ENCODE results near the gene SLC22A23.
A peak's percentile ranks its signal among the peaks of the same experiment; 100 is the strongest.

Gene SLC22A23

DNA sequence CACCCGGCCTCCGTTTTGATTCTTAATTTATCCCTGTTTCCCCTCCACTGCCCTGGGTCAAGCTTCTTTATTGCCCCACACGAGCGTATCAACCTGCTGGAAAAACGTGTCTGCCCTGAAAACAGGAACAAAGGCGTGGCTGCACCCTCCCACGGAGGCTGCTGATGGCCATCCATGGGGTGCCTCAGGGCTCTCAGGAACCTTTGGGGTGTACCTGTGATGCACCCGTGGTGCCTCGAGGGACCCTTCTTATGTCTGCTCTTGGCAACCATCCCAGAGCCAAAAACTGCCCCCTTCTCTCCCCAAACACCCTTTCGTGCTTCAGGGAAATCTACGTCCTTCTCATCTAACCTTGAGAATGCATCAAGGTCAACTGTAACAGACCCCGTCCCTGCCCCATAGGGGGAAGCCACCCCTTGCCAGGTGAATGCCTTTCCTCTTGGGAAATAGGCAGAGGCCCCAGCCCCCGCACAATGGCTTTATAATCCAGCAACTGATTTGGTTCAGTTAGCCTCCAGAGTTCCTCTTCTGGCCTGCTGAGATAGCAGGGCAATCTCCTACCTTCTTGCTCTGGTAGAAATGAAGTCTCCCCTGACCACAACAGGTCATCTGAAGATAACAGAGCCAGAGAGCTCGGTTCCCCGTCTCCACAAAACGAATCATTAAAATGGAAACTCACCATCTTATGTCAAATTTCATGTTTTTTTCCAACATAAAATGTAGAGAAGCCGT lies 168.7 kb downstream of the SLC22A23 start:
- DNase-seq: no peak
- Histone ChIP-seq H3K9me3 (ENCODE audit: control insufficient read depth, low read length) (no peaks in the 10 kb centered on the region), H3K14ac (ENCODE audit: low read length in 2 of 2) (no peak overlapping the region), H3K9ac (ENCODE audit: low read length) (no peak overlapping the region), H4K8ac (ENCODE audit: low read length) (no peak overlapping the region), H3K27ac (ENCODE audit: low read length, poor library complexity, severe bottlenecking) (no peak overlapping the region), H4K91ac (ENCODE audit: low read length) (no peak overlapping the region), H2BK12ac (ENCODE audit: low read length in 2 of 2) (no peak overlapping the region), H3K27me3 (ENCODE audit: control insufficient read depth in 1 of 2, insufficient read depth in 1 of 2, low read length in 2 of 2) (no peaks in the 10 kb centered on the region), H2AK5ac (ENCODE audit: low read length, severe bottlenecking) (no peak overlapping the region), H3K18ac (ENCODE audit: low read depth in 1 of 2, low read length in 2 of 2) (no peak overlapping the region), H3K4ac (ENCODE audit: low read depth in 1 of 2, low read length in 2 of 2) (no peak overlapping the region), H3K4me1 (ENCODE audit: control insufficient read depth, insufficient read depth, low read depth, low read length) (peaks cover 4% of the 10 kb centered on the region), H2AFZ (ENCODE audit: low read depth, low read length) (no peak overlapping the region), H3K23ac (ENCODE audit: low read length in 2 of 2) (no peak overlapping the region), H2BK5ac (ENCODE audit: low read depth, low read length, poor library complexity, severe bottlenecking) (no peak overlapping the region), H2BK120ac (ENCODE audit: low read depth, low read length) (no peak overlapping the region), H3K4me3 (ENCODE audit: insufficient read depth in 1 of 2, low read depth in 1 of 2, low read length in 2 of 2) (no peak overlapping the region), H3K4me2 (ENCODE audit: low read length, poor library complexity, severe bottlenecking) (no peak overlapping the region), H2BK15ac (ENCODE audit: low read depth, poor library complexity, severe bottlenecking) (no peak overlapping the region), H3K79me1 (replicated peaks; ENCODE audit: low read length, poor library complexity, severe bottlenecking) (peaks cover 2% of the 10 kb centered on the region), H3K36me3 (ENCODE audit: control insufficient read depth in 1 of 2, insufficient read depth in 2 of 2, low read depth in 1 of 2, low read length in 2 of 2) (peaks cover 19 to 89% of the 10 kb centered on the region in 2 experiments)
- 92% methylated on average over 17 of the region's 17 CpGs for WGBS

GRCh38 chr6:3287308-3287707 lies 169.5 kb downstream of the SLC22A23 start:
- Histone ChIP-seq H3K23ac (ENCODE audit: low read length in 2 of 2) (no peak overlapping the region), H2BK120ac (ENCODE audit: low read depth, low read length) (no peak overlapping the region), H2BK5ac (ENCODE audit: low read depth, low read length, poor library complexity, severe bottlenecking) (no peak overlapping the region), H2AK5ac (ENCODE audit: low read length, severe bottlenecking) (no peak overlapping the region), H2BK15ac (ENCODE audit: low read depth, poor library complexity, severe bottlenecking) (no peak overlapping the region), H3K4me3 (ENCODE audit: insufficient read depth in 1 of 2, low read depth in 1 of 2, low read length in 2 of 2) (no peak overlapping the region), H3K9ac (ENCODE audit: low read length) (no peak overlapping the region), H3K27me3 (ENCODE audit: control insufficient read depth in 1 of 2, insufficient read depth in 1 of 2, low read length in 2 of 2) (no peaks in the 10 kb centered on the region), H3K36me3 (ENCODE audit: control insufficient read depth in 1 of 2, insufficient read depth in 2 of 2, low read depth in 1 of 2, low read length in 2 of 2) (peaks cover 19 to 86% of the 10 kb centered on the region in 2 experiments), H3K79me1 (replicated peaks; ENCODE audit: low read length, poor library complexity, severe bottlenecking) (peaks cover 2% of the 10 kb centered on the region), H3K27ac (ENCODE audit: low read length, poor library complexity, severe bottlenecking) (no peak overlapping the region), H4K8ac (ENCODE audit: low read length) (no peak overlapping the region), H2AFZ (ENCODE audit: low read depth, low read length) (no peak overlapping the region), H4K91ac (ENCODE audit: low read length) (no peak overlapping the region), H3K14ac (ENCODE audit: low read length in 2 of 2) (no peak overlapping the region), H3K4me1 (ENCODE audit: control insufficient read depth, insufficient read depth, low read depth, low read length) (peaks cover 7% of the 10 kb centered on the region), H3K9me3 (ENCODE audit: control insufficient read depth, low read length) (no peaks in the 10 kb centered on the region), H3K18ac (ENCODE audit: low read depth in 1 of 2, low read length in 2 of 2) (no peak overlapping the region), H2BK12ac (ENCODE audit: low read length in 2 of 2) (no peak overlapping the region), H3K4me2 (ENCODE audit: low read length, poor library complexity, severe bottlenecking) (no peak overlapping the region), H3K4ac (ENCODE audit: low read depth in 1 of 2, low read length in 2 of 2) (no peak overlapping the region)
- no peak for DNase-seq
- 86% methylated on average over 8 of the region's 9 CpGs for WGBS

DNA sequence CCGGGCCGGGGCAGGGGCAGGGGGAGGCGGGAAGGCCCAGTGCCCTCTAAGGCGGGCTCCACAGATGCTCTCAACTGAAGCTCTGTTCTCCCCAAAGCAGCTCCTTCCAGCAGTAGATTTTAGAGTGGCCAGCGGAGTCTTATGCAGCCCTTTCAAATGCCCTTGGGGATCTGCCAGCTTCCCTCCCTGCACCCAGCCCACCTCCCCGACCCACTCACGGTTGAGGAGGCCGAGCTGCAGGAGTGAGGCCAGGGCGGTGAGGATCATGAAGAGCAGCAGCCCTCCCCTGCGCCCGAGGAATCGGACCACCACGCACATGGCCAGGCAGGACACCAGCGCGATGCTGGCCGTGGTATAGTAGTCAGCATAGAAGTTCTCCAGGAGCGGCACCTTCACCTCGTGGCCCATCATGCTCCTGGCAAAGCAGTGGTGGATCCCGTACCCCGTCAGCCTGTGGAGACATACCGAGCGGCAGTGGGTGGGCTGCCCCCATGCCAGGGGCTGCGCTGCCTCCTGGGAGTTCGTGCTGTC lies 170.1 kb downstream of the SLC22A23 start:
- no peaks in the 10 kb centered on the region for H3K9me3 ChIP-seq (ENCODE audit: control insufficient read depth, low read length)
- no peak overlapping the region for H3K14ac ChIP-seq (ENCODE audit: low read length in 2 of 2)
- H3K4me3 ChIP-seq (ENCODE audit: insufficient read depth in 1 of 2, low read depth in 1 of 2, low read length in 2 of 2): peak overlapping the region in 1 of 2 experiments; percentile 34
- H3K36me3 ChIP-seq (ENCODE audit: control insufficient read depth in 1 of 2, insufficient read depth in 2 of 2, low read depth in 1 of 2, low read length in 2 of 2): peaks cover 19 to 80% of the 10 kb centered on the region in 2 experiments
- peak overlapping the region; percentile 39 for H4K91ac ChIP-seq (ENCODE audit: low read length)
- peaks cover 2% of the 10 kb centered on the region for H3K79me1 ChIP-seq (replicated peaks; ENCODE audit: low read length, poor library complexity, severe bottlenecking)
- H3K27ac ChIP-seq (ENCODE audit: low read length, poor library complexity, severe bottlenecking): no peak overlapping the region
- H3K27me3 ChIP-seq (ENCODE audit: control insufficient read depth in 1 of 2, insufficient read depth in 1 of 2, low read length in 2 of 2): no peaks in the 10 kb centered on the region
- 94% methylated on average over 24 of the region's 24 CpGs for WGBS
- no peak overlapping the region for H3K4me2 ChIP-seq (ENCODE audit: low read length, poor library complexity, severe bottlenecking)
- DNase-seq: no peak
- no peak overlapping the region for H3K23ac ChIP-seq (ENCODE audit: low read length in 2 of 2)
- H3K4me1 ChIP-seq (ENCODE audit: control insufficient read depth, insufficient read depth, low read depth, low read length): peaks cover 9% of the 10 kb centered on the region
- H2AK5ac ChIP-seq (ENCODE audit: low read length, severe bottlenecking): no peak overlapping the region
- no peak overlapping the region for H2BK120ac ChIP-seq (ENCODE audit: low read depth, low read length)
- H2BK12ac ChIP-seq (ENCODE audit: low read length in 2 of 2): peak overlapping the region in 1 of 2 experiments; percentile 12
- no peak overlapping the region for H2BK15ac ChIP-seq (ENCODE audit: low read depth, poor library complexity, severe bottlenecking)
- no peak overlapping the region for H3K18ac ChIP-seq (ENCODE audit: low read depth in 1 of 2, low read length in 2 of 2)
- H2AFZ ChIP-seq (ENCODE audit: low read depth, low read length): no peak overlapping the region
- H3K4ac ChIP-seq (ENCODE audit: low read depth in 1 of 2, low read length in 2 of 2): no peak overlapping the region
- no peak overlapping the region for H4K8ac ChIP-seq (ENCODE audit: low read length)
- H2BK5ac ChIP-seq (ENCODE audit: low read depth, low read length, poor library complexity, severe bottlenecking): no peak overlapping the region
- H3K9ac ChIP-seq (ENCODE audit: low read length): no peak overlapping the region

DNA sequence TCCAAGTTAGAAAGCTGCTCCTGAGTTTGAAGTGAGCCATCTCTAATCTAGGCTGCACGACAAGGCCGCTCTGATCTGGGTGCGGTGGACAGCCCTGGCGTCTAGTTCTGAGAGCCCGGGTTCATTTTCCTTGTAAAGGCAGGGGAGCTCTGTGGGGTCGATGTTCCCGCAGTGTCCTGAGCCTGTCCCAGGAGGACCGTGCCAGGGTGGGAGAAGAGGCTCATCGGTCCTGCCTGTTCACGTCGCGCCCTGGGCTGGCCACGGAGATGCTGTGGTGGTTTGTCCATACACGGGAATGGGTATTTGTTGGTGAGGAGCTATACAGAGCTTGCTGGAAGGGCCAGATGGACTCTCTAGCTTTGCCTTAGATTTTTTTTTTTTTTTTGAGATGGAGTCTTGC lies 171.1 kb downstream of the SLC22A23 start:
- Histone ChIP-seq H3K4me2 (ENCODE audit: low read length, poor library complexity, severe bottlenecking) (no peak overlapping the region), H3K4me3 (ENCODE audit: insufficient read depth in 1 of 2, low read depth in 1 of 2, low read length in 2 of 2) (no peak overlapping the region), H4K8ac (ENCODE audit: low read length) (no peak overlapping the region), H3K27me3 (ENCODE audit: control insufficient read depth in 1 of 2, insufficient read depth in 1 of 2, low read length in 2 of 2) (no peaks in the 10 kb centered on the region), H3K9me3 (ENCODE audit: control insufficient read depth, low read length) (no peaks in the 10 kb centered on the region), H3K36me3 (ENCODE audit: control insufficient read depth in 1 of 2, insufficient read depth in 2 of 2, low read depth in 1 of 2, low read length in 2 of 2) (peaks cover 19 to 75% of the 10 kb centered on the region in 2 experiments), H3K23ac (ENCODE audit: low read length in 2 of 2) (no peak overlapping the region), H4K91ac (ENCODE audit: low read length) (no peak overlapping the region), H3K9ac (ENCODE audit: low read length) (no peak overlapping the region), H3K14ac (ENCODE audit: low read length in 2 of 2) (no peak overlapping the region), H2BK15ac (ENCODE audit: low read depth, poor library complexity, severe bottlenecking) (no peak overlapping the region), H2BK12ac (ENCODE audit: low read length in 2 of 2) (no peak overlapping the region), H3K4ac (ENCODE audit: low read depth in 1 of 2, low read length in 2 of 2) (no peak overlapping the region), H3K4me1 (ENCODE audit: control insufficient read depth, insufficient read depth, low read depth, low read length) (peaks cover 16% of the 10 kb centered on the region), H3K27ac (ENCODE audit: low read length, poor library complexity, severe bottlenecking) (no peak overlapping the region), H2AK5ac (ENCODE audit: low read length, severe bottlenecking) (no peak overlapping the region), H2AFZ (ENCODE audit: low read depth, low read length) (no peak overlapping the region), H2BK5ac (ENCODE audit: low read depth, low read length, poor library complexity, severe bottlenecking) (no peak overlapping the region), H3K79me1 (replicated peaks; ENCODE audit: low read length, poor library complexity, severe bottlenecking) (peaks cover 2% of the 10 kb centered on the region), H3K18ac (ENCODE audit: low read depth in 1 of 2, low read length in 2 of 2) (no peak overlapping the region), H2BK120ac (ENCODE audit: low read depth, low read length) (no peak overlapping the region)
- no peak for DNase-seq
- 91% methylated on average over 13 of the region's 14 CpGs for WGBS

Data from mesenchymal stem cell (in vitro differentiated cells and primary cell).